MM.1S (cell line): Measurements from ENCODE around the gene C11orf21.

Source experiments
- EZH2 ChIP-seq: fragments of 300-600 bp; sonication (generic); optimal IDR thresholded peaks from 2 replicates; pipeline ENCODE3; 2017; ENCODE audit warnings: low read depth, mild to moderate bottlenecking, antibody characterized with exemption, low read length, mixed read lengths
- EZH2phosphoT487 ChIP-seq: fragments of 300-600 bp; sonication (generic); IDR thresholded peaks from 2 replicates; pipeline ENCODE4 v1.6.1; 2018; ENCODE audit warnings: antibody characterized with exemption, low read length
- TF ChIP-seq, protein P1 (sequence below): fragments of 300-600 bp; sonication (generic); IDR thresholded peaks from 2 replicates; pipeline ENCODE4 v1.5.1; 2016; ENCODE audit warnings: antibody characterized with exemption, low read length, mixed read lengths

DNA sequence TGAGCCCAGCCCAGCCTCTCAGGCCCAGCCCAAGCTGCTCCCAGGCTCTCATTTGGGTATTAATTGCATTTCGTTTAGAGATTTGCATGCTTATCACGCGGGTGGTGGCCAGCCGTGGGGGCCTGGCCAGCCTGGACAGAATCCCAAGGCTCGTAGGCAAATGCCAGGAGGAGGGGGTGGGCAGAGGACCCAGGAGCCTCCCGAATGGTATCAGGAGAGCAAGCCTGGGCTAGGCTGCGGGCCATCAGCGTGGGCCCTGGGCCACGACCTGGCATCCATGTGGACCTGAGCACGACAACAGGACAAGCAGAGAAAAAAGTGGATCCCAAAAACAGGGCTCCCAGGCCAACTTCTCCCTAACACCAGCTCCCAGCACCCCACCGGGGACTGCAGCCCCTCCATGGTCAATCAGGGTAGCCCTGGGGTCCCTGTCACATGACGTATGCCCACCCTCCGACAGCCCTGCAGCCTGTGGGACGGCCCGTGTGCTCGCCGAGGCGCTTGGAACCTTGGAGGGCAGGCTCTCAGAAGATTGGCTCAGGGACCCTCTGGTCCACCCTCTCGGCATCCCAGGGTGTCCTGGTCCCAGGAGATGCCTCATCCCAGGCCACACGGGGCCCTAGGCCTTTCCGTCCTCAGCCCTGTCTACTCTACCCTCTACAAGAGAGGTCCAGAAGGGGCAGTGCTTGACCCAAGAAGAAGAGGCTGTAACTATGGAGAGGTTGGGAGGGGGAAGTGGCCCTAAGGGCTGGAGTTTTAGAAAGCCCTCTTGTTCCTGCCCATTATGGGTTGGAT is 40.1 kb downstream of the C11orf21 start:
- TF ChIP-seq, protein P1, sequence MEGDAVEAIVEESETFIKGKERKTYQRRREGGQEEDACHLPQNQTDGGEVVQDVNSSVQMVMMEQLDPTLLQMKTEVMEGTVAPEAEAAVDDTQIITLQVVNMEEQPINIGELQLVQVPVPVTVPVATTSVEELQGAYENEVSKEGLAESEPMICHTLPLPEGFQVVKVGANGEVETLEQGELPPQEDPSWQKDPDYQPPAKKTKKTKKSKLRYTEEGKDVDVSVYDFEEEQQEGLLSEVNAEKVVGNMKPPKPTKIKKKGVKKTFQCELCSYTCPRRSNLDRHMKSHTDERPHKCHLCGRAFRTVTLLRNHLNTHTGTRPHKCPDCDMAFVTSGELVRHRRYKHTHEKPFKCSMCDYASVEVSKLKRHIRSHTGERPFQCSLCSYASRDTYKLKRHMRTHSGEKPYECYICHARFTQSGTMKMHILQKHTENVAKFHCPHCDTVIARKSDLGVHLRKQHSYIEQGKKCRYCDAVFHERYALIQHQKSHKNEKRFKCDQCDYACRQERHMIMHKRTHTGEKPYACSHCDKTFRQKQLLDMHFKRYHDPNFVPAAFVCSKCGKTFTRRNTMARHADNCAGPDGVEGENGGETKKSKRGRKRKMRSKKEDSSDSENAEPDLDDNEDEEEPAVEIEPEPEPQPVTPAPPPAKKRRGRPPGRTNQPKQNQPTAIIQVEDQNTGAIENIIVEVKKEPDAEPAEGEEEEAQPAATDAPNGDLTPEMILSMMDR, result no peak
- TF ChIP-seq EZH2, result no peak
- TF ChIP-seq EZH2phosphoT487, result no peak
